Omental fat pad (tissue), 4 donors: ENCODE results near the gene ZC3H11A. TPM values are rescaled to one million over a fixed set of nuclear protein-coding genes. Genes with fewer than 3 reads are reported as not detected.
A peak's percentile ranks its signal among the peaks of the same experiment; 100 is the strongest.
"Not testable (repeated sequence)": the region's sequence is repeated elsewhere in the genome, so short reads cannot be mapped to it uniquely, and the experiment has no call there.

ENCODE experiments used
- ATAC-seq: fragments of 150-250 bp; one replicate; pipeline ENCODE4 v1.9.1; 2016; ENCODE audit warnings: mild to moderate bottlenecking, moderate library complexity; ENCODE audit not compliant: low FRiP score
- DNase-seq: peaks from one replicate; pipeline ENCODE4 v3.0.0-alpha.2; 2019; ENCODE audit warnings: low spot score
- CTCF ChIP-seq, 3 donors: fragments of 450-650 bp; IDR thresholded peaks; one replicate each; pipeline ENCODE4 v1.5.1; 2016 to 2017; ENCODE audit warnings: antibody characterized with exemption in 3 of 3, mild to moderate bottlenecking in 3 of 3, moderate library complexity in 2 of 3
- total RNA-seq, 4 donors: library from RNA; depleted of rRNA; stranded (reverse); fragments of >200 nt; gene quantifications; one replicate each; pipeline ENCODE4 v1.1.0, GENCODE V29; 2016

Gene ZC3H11A
- total RNA-seq, 4 donors from 2014 or later: 97.6 to 140 (median 108) TPM

- no peak for TF ChIP-seq CTCF (IDR thresholded peaks at IDR 0.05)
- DNase-seq (no peak), ATAC-seq (no peak)
These were observed 3.9 kb upstream of the ZC3H11A start for GRCh38 chr1:203791498-203791897.

GRCh38 chr1:203792486-203792885 lies 2.9 kb upstream of the ZC3H11A start:
- TF ChIP-seq CTCF (IDR thresholded peaks at IDR 0.05): no peak
- DNase-seq (no peak), ATAC-seq (no peak)

GRCh38 chr1:203793561-203793960 lies 1.9 kb upstream of the ZC3H11A start:
- not testable (repeated sequence) for DNase-seq, ATAC-seq

GRCh38 chr1:203794764-203795440 lies 521 bp upstream of the ZC3H11A start:
- no peak for TF ChIP-seq CTCF (IDR thresholded peaks at IDR 0.05)
- ATAC-seq: no peak
- no peak for DNase-seq

DNA sequence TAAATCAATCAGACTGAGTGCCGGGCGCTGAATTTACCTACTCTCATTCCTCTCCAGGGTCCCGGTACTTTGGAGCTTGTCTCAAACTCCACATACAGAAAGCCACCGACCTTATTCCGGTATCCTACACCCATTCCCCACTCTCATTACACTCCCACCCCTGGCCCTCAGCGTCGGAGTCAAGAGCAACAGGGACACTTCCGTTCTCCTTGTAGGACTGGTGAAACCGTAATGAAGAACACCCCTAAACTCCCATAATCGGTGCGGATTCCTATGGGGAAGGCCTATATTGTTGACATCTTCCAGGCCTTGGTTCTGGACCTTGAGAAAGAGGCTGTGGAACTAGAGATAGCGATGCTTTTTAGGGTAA lies 798 bp downstream of the ZC3H11A start:
- no peak for DNase-seq
- ATAC-seq: peak; percentile 4

DNA sequence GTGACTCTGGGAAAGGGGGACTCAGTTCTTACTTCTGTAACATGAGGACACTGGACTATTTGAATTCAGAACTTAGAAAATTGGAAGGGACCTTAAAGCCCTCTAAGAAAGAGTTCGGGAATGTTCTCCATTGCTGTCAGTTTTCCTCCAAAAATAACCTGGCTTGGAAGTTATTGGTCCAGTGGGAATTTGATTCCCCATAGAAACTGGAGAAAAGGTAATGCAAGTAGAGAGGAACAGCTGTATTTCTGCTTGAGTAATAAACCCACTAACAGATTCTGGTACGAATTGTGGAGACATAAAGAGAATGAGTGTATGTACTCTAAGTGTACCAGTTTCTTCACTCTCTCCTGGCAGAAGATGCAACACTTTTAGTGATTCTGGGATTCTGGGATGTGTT lies 1.8 kb downstream of the ZC3H11A start:
- no peak for TF ChIP-seq CTCF (IDR thresholded peaks at IDR 0.05)
- ATAC-seq (no peak), DNase-seq (no peak)

More for the DNA sequence above, 798 bp downstream of the ZC3H11A start:
- TF ChIP-seq CTCF (IDR thresholded peaks at IDR 0.05): no peak

GRCh38 chr1:203797948-203798655 lies 2.7 kb downstream of the ZC3H11A start:
- ATAC-seq (no peak), DNase-seq (no peak)
- TF ChIP-seq CTCF (IDR thresholded peaks at IDR 0.05): no peak
